ENCODE data around the gene HBZ. TPM values are rescaled to one million over a fixed set of nuclear protein-coding genes. Genes with fewer than 3 reads are reported as not detected.

The HBZ gene
- total and polyA plus RNA-seq, 4 donors: 0.09 to 9.2 (median 0.37) TPM; not detected in 1

GRCh38 chr16:188674-189073 lies 36.2 kb downstream of the HBZ start:
- 65 to 80% methylated on average over 8 of the region's 8 CpGs for WGBS, 2 donors
- H3K4me3 ChIP-seq: no peak overlapping the region
- TF ChIP-seq CTCF (IDR thresholded peaks at IDR 0.05; ENCODE audit: control extremely low read depth, extremely low read depth): no peak
- peaks cover 24 to 44% (median 31%) of the 10 kb centered on the region in 4 donors for H3K36me3 ChIP-seq (ENCODE audit: control insufficient read depth in 4 of 4, insufficient read depth in 4 of 4, low read length in 4 of 4)
- H3K9me3 ChIP-seq (ENCODE audit: control insufficient read depth in 4 of 4, insufficient read depth in 3 of 4, low read length in 3 of 4): no peaks in the 10 kb centered on the region
- no peak overlapping the region for H3K9ac ChIP-seq (ENCODE audit: insufficient read depth in 1 of 2, low read length in 2 of 2)
- DNase-seq (no peak), ATAC-seq (ENCODE audit: insufficient read depth, low FRiP score) (no peak)
- no peaks in the 10 kb centered on the region for H3K27me3 ChIP-seq (ENCODE audit: control insufficient read depth in 3 of 3, insufficient read depth in 3 of 3, low read length in 2 of 3)
- no peaks in the 10 kb centered on the region for H3K4me1 ChIP-seq (ENCODE audit: control insufficient read depth in 5 of 5, insufficient read depth in 5 of 5, low read length in 5 of 5)
- H3K27ac ChIP-seq (ENCODE audit: low read depth in 1 of 2, low read length in 1 of 2): no peak overlapping the region

- WGBS, 2 donors: 96% methylated on average over 34 of the region's 34 CpGs
- ATAC-seq (ENCODE audit: insufficient read depth, low FRiP score) (no peak), DNase-seq (no peak)
- Histone ChIP-seq H3K9ac (ENCODE audit: insufficient read depth in 1 of 2, low read length in 2 of 2) (no peak overlapping the region), H3K9me3 (ENCODE audit: control insufficient read depth in 4 of 4, insufficient read depth in 3 of 4, low read length in 3 of 4) (no peaks in the 10 kb centered on the region), H3K36me3 (ENCODE audit: control insufficient read depth in 4 of 4, insufficient read depth in 4 of 4, low read length in 4 of 4) (peaks cover 26 to 51% (median 32%) of the 10 kb centered on the region in 4 donors), H3K27me3 (ENCODE audit: control insufficient read depth in 3 of 3, insufficient read depth in 3 of 3, low read length in 2 of 3) (no peaks in the 10 kb centered on the region), H3K4me3 (no peak overlapping the region), H3K4me1 (ENCODE audit: control insufficient read depth in 5 of 5, insufficient read depth in 5 of 5, low read length in 5 of 5) (no peaks in the 10 kb centered on the region), H3K27ac (ENCODE audit: low read depth in 1 of 2, low read length in 1 of 2) (no peak overlapping the region)
- TF ChIP-seq CTCF (IDR thresholded peaks at IDR 0.05; ENCODE audit: control extremely low read depth, extremely low read depth): no peak
These were observed 37.3 kb downstream of the HBZ start for GRCh38 chr16:189604-190186.

- DNase-seq: no peak
- Histone ChIP-seq H3K27me3 (ENCODE audit: control insufficient read depth in 3 of 3, insufficient read depth in 3 of 3, low read length in 2 of 3) (no peaks in the 10 kb centered on the region), H3K9me3 (ENCODE audit: control insufficient read depth in 4 of 4, insufficient read depth in 3 of 4, low read length in 3 of 4) (no peaks in the 10 kb centered on the region), H3K4me3 (no peak overlapping the region), H3K9ac (ENCODE audit: insufficient read depth in 1 of 2, low read length in 2 of 2) (no peak overlapping the region), H3K27ac (ENCODE audit: low read depth in 1 of 2, low read length in 1 of 2) (no peak overlapping the region), H3K4me1 (ENCODE audit: control insufficient read depth in 5 of 5, insufficient read depth in 5 of 5, low read length in 5 of 5) (no peaks in the 10 kb centered on the region), H3K36me3 (ENCODE audit: control insufficient read depth in 4 of 4, insufficient read depth in 4 of 4, low read length in 4 of 4) (peaks cover 35 to 63% (median 42%) of the 10 kb centered on the region in 4 donors)
- 91 to 92% methylated on average over 4 of the region's 4 CpGs for WGBS, 2 donors
- no peak for TF ChIP-seq CTCF (IDR thresholded peaks at IDR 0.05; ENCODE audit: control extremely low read depth, extremely low read depth)
- no peak for ATAC-seq (ENCODE audit: insufficient read depth, low FRiP score)
These were observed 39.4 kb downstream of the HBZ start for GRCh38 chr16:191831-192230.

GRCh38 chr16:192686-193085 lies 40.2 kb downstream of the HBZ start:
- DNase-seq: no peak
- 95 to 96% methylated on average over 11 of the region's 11 CpGs for WGBS, 2 donors
- Histone ChIP-seq H3K4me3 (no peak overlapping the region), H3K27ac (ENCODE audit: low read depth in 1 of 2, low read length in 1 of 2) (no peak overlapping the region), H3K9ac (ENCODE audit: insufficient read depth in 1 of 2, low read length in 2 of 2) (no peak overlapping the region), H3K4me1 (ENCODE audit: control insufficient read depth in 5 of 5, insufficient read depth in 5 of 5, low read length in 5 of 5) (no peaks in the 10 kb centered on the region), H3K9me3 (ENCODE audit: control insufficient read depth in 4 of 4, insufficient read depth in 3 of 4, low read length in 3 of 4) (no peaks in the 10 kb centered on the region), H3K27me3 (ENCODE audit: control insufficient read depth in 3 of 3, insufficient read depth in 3 of 3, low read length in 2 of 3) (no peaks in the 10 kb centered on the region), H3K36me3 (ENCODE audit: control insufficient read depth in 4 of 4, insufficient read depth in 4 of 4, low read length in 4 of 4) (peaks cover 37 to 65% (median 45%) of the 10 kb centered on the region in 4 donors)
- ATAC-seq (ENCODE audit: insufficient read depth, low FRiP score): no peak
- TF ChIP-seq CTCF (IDR thresholded peaks at IDR 0.05; ENCODE audit: control extremely low read depth, extremely low read depth): no peak

Data from lung (tissue), 12 donors.